Left ventricle myocardium inferior (tissue), 1 donor: ENCODE results near the gene SLC49A3. TPM values are rescaled to one million over a fixed set of nuclear protein-coding genes. Genes with fewer than 3 reads are reported as not detected.

Experiments
- DNase-seq: peaks from one replicate; pipeline ENCODE4 v3.0.0-alpha.2; 2020
- H3K27ac ChIP-seq: fragments of 200-600 bp; replicated peaks from 2 replicates; pipeline ENCODE4 v1.8.0; 2021
- H3K27me3 ChIP-seq: fragments of 200-600 bp; 2 replicates; pipeline ENCODE4 v1.8.0; 2021; ENCODE audit warnings: low read depth
- H3K36me3 ChIP-seq: fragments of 200-600 bp; 2 replicates; pipeline ENCODE4 v1.8.0; 2021
- H3K4me1 ChIP-seq: fragments of 200-600 bp; 2 replicates; pipeline ENCODE4 v1.8.0; 2021
- H3K4me3 ChIP-seq: fragments of 200-600 bp; 2 replicates; pipeline ENCODE4 v1.8.0; 2021; ENCODE audit warnings: mild to moderate bottlenecking, moderate library complexity
- H3K9me3 ChIP-seq: fragments of 200-600 bp; replicated peaks from 2 replicates; pipeline ENCODE4 v1.8.0; 2021
- intact Hi-C: fragments of 100-400 bp; cut with micrococcal nuclease; formaldehyde crosslinking; loops from one replicate; pipeline ENCODE4 v1.11.0; 2022
- total RNA-seq: library from RNA; stranded (reverse); fragmentation: NEBNext Ultra II Directional; extraction: Animal tissue kit (Norgen Biotek cat#: 25700); gene quantifications from one replicate; pipeline ENCODE4 v1.2.1, GENCODE V29; 2021
- TF ChIP-seq, protein P1 (sequence below): fragments of 200-600 bp; IDR thresholded peaks from 2 replicates; pipeline ENCODE4 v1.8.0; 2021; ENCODE audit warnings: antibody characterized with exemption, mild to moderate bottlenecking, borderline replicate concordance
- donor health status: DM: no; HTN: yes; CAD: no; lungs with severe emphysema.

The SLC49A3 gene
- total RNA-seq, 1 donor from 2014 or later: 12.0 TPM

- Histone ChIP-seq H3K4me3 (no peak overlapping the region), H3K9me3 (no peaks in the 10 kb centered on the region), H3K4me1 (peaks cover 47% of the 10 kb centered on the region), H3K27ac (no peak overlapping the region), H3K27me3 (no peaks in the 10 kb centered on the region), H3K36me3 (no peaks in the 10 kb centered on the region)
- DNase-seq: no peak
- intact Hi-C loops: no loop called here
- TF ChIP-seq, protein P1, sequence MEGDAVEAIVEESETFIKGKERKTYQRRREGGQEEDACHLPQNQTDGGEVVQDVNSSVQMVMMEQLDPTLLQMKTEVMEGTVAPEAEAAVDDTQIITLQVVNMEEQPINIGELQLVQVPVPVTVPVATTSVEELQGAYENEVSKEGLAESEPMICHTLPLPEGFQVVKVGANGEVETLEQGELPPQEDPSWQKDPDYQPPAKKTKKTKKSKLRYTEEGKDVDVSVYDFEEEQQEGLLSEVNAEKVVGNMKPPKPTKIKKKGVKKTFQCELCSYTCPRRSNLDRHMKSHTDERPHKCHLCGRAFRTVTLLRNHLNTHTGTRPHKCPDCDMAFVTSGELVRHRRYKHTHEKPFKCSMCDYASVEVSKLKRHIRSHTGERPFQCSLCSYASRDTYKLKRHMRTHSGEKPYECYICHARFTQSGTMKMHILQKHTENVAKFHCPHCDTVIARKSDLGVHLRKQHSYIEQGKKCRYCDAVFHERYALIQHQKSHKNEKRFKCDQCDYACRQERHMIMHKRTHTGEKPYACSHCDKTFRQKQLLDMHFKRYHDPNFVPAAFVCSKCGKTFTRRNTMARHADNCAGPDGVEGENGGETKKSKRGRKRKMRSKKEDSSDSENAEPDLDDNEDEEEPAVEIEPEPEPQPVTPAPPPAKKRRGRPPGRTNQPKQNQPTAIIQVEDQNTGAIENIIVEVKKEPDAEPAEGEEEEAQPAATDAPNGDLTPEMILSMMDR: no peak
Measured at GRCh38 chr4:678331-679103, 10.4 kb downstream of the SLC49A3 start.

DNA sequence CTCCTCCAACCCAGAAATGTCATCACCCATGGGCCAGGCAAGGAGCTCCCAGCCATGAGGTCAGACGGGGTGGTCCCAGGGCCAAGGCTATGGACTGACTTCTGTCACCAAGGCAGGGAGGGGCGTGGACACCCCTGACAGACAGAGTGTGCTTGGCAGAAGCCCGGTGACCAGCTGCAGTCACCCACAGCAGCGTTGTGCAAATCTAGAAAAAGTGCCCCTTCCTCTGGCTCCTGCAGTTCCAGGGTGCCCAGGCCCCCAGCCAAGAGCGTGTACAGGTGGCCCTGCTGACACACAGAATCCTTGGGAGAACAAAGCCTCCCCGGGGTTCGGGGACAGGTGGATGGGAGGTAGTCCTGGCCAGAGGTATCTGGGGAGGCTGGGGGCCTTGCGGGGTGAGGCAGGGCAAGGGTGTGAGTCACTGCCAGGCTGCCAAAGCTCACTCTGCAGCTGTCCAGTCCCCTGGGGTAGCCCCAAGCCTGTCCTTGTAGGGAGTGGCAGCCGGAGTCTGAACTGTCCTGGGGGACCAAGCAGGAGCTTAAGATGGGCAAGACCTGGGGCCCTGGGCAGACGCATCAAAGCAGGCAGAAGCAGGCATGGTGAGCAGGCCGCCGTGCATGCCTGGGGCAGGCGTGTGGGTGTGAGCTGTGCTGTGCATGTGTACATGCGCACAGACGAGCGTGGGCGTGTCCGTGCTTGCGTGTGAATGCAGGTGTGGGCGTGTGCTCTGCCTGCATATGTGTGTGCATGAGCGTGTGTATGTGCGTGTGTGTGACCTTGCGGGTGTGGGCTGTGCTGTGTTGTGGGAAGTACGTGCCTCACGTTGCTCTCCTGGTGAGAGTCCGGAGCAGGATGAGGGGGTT is 11.3 kb downstream of the SLC49A3 start:
- Histone ChIP-seq H3K27ac (no peak overlapping the region), H3K36me3 (peaks cover 6% of the 10 kb centered on the region), H3K9me3 (no peaks in the 10 kb centered on the region), H3K4me3 (no peak overlapping the region), H3K4me1 (peaks cover 48% of the 10 kb centered on the region), H3K27me3 (no peaks in the 10 kb centered on the region)
- TF ChIP-seq, protein P1: no peak
- DNase-seq: no peak
- intact Hi-C loops: no loop called here

- intact Hi-C loops: no loop called here
- Histone ChIP-seq H3K4me1 (peaks cover 51% of the 10 kb centered on the region), H3K27ac (no peak overlapping the region)
Measured at GRCh38 chr4:676871-677235, 12.1 kb downstream of the SLC49A3 start.

GRCh38 chr4:675980-676870 is 12.7 kb downstream of the SLC49A3 start:
- no peaks in the 10 kb centered on the region for H3K9me3 ChIP-seq
- peaks cover 20% of the 10 kb centered on the region for H3K36me3 ChIP-seq
- no peak overlapping the region for H3K27ac ChIP-seq
- TF ChIP-seq, protein P1: no peak
- H3K27me3 ChIP-seq: no peaks in the 10 kb centered on the region
- intact Hi-C loops: no loop called here
- H3K4me1 ChIP-seq: peaks cover 50% of the 10 kb centered on the region
- H3K4me3 ChIP-seq: no peak overlapping the region
- DNase-seq: no peak

More at GRCh38 chr4:676871-677235, 12.1 kb downstream of the SLC49A3 start:
- no peaks in the 10 kb centered on the region for H3K9me3 ChIP-seq
- TF ChIP-seq, protein P1: no peak
- no peak overlapping the region for H3K4me3 ChIP-seq
- no peaks in the 10 kb centered on the region for H3K27me3 ChIP-seq
- H3K36me3 ChIP-seq: peaks cover 14% of the 10 kb centered on the region
- no peak for DNase-seq
